HG02798 (cell line): Measurements from ENCODE around the gene CFTR.

Experiments
- ATAC-seq: cut with Tn5 transposase; IDR thresholded peaks from one replicate; pipeline ENCODE4 v1.9.1; 2021; ENCODE audit warnings: mild to moderate bottlenecking; ENCODE audit not compliant: unreplicated experiment, poor library complexity

The CFTR gene

GRCh38 chr7:117581424-117581823 is 101.6 kb downstream of the CFTR start:
- no peak for ATAC-seq

DNA sequence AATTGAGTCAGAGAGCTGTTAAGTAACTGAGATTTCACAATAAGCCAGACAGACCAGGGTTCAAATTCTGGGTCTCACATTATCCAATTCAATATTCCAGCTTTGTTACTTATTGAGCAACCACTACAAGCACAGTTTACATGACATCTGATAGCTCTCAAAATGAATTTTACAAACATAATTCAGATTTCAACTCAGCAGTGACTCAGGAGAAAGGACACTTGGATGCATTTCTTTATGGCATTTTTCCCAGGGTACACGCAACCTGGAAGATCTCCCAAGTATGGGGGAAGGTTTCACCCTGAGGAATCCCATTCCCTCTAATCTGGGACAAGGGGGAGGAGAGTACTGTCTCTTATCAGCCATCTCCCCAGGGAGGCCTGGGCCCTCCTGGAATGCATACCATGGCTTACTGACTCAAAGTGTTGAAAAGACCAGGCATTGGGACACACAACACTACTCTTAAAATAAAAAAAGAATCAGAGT is 102.4 kb downstream of the CFTR start:
- no peak for ATAC-seq

- ATAC-seq: no peak
These were observed 108.1 kb downstream of the CFTR start for GRCh38 chr7:117587931-117588330.

DNA sequence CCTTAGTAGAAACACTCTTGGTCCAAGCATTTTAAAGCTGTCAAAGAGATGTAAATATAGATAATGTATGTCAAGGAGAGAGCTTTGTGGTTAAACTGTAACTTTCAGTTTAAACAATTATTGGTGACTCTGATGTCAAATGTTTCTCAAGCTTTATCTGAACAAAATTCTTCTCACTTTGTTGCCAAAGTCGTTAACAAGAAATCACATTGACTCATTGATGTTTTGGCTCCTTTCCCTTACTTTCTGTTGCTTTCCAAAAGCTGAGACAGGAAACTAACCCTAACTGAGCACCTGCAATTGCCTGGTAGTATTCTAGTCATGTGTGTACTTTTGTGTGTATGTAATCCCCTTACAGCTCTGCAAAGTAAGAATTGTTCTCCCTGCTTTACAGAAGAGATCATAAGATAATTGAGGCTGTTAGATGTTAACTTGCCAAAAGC is 108.5 kb downstream of the CFTR start:
- peak; percentile 43 for ATAC-seq

GRCh38 chr7:117590191-117590590 is 110.4 kb downstream of the CFTR start:
- no peak for ATAC-seq

GRCh38 chr7:117592011-117592635 is 112.3 kb downstream of the CFTR start:
- no peak for ATAC-seq

DNA sequence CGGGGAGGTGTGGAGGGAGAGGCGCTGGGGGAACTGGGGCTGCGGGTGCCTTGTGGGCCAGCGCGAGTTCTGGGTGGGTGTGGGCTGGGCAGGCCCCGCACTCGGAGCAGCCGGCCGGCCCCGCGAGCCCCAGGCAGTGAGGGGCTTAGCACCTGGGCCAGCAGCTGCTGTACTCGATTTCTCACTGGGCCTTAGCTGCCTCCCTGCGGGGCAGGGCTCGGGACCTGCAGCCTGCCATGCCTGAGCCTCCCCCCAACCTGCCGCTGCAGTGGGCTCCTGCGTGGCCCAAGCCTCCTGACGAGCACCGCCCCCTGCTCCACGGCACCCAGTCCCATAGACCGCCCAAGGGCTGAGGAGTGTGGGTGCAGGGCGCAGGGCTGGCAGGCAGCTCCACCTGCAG is 116.3 kb downstream of the CFTR start:
- no peak for ATAC-seq

- ATAC-seq: no peak
These were observed 117.9 kb downstream of the CFTR start for GRCh38 chr7:117597755-117598154.

DNA sequence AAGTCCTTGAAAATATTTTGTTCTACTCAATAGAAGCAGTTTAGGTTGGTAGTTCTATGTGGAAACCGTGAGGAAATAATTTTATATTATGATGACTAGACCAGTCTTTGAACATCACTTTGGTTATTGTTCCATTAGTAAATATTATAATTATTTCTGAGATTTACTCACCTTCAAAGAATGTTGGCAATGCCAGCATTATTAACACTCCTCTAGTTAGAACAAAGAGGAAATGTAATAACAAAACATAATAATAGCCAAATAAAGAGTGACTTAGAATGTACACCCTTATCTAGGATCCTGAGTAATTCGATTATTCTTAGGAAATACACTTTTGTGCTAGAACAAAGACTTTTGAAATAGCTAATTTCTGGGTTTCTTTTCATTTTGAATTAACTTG is 121.1 kb downstream of the CFTR start:
- ATAC-seq: no peak

DNA sequence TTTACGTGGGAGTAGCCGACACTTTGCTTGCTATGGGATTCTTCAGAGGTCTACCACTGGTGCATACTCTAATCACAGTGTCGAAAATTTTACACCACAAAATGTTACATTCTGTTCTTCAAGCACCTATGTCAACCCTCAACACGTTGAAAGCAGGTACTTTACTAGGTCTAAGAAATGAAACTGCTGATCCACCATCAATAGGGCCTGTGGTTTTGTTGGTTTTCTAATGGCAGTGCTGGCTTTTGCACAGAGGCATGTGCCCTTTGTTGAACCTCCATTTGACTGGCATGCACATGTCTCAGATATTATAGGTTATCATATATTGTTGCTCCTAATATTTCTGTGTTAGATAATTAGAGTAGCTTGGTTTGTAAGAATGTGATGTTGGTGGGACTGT is 123.8 kb downstream of the CFTR start:
- no peak for ATAC-seq

GRCh38 chr7:117605712-117606111 is 125.9 kb downstream of the CFTR start:
- no peak for ATAC-seq

GRCh38 chr7:117606132-117606531 is 126.3 kb downstream of the CFTR start:
- ATAC-seq: no peak

GRCh38 chr7:117610396-117610795 is 130.6 kb downstream of the CFTR start:
- ATAC-seq: no peak

- ATAC-seq: no peak
These were observed 132.8 kb downstream of the CFTR start for GRCh38 chr7:117612637-117613036.

GRCh38 chr7:117616694-117617093 is 136.9 kb downstream of the CFTR start:
- ATAC-seq: no peak

DNA sequence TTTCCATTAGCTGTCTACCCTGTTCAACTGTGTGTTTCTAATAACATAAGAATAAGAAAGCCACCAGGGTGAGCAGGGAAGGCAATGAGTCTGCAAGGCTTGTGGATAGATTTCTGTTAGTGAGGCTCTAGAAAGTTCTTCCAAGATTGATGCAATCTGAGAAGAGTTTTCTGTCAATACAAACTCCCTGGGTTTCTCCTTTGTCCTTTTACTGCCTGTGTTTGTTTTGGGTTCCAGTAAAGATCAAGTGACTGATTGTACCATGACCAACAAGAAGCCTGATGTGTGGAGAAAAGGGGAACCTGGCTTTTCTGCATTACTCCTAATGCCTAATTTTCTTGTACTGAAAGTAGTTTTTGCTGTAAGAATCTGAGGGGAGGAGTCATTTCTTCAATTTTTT is 139.9 kb downstream of the CFTR start:
- no peak for ATAC-seq

DNA sequence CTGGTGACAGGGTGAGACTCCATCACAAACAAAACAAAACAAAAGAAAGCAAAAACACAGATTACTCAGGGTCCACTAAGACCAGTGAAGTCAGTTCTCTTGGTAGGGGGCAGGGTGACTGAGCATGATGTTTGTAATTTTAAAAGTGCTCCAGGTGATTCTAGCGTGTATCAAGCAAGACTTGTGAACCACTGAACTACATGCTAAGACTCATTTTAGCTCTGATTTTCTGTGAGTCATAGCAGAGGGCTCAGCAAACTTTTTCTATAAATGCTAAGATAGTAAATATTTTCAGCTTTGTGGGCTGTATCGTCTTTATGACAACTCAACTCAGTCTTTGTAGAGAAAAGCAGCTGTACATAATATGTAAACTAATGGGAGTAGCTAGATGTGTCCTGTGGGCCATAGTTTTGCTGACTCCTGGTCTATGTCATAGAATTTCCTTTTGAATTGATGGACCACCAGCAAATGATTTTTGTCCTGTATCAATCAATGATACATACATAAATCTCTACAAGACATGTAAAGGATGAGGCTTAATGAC is 141.3 kb downstream of the CFTR start:
- ATAC-seq: no peak

GRCh38 chr7:117623606-117624005 is 143.8 kb downstream of the CFTR start:
- no peak for ATAC-seq

- ATAC-seq: no peak
These were observed 150.7 kb downstream of the CFTR start for GRCh38 chr7:117630501-117630900.

GRCh38 chr7:117630907-117631564 is 151.2 kb downstream of the CFTR start:
- no peak for ATAC-seq

- no peak for ATAC-seq
These were observed 151.8 kb downstream of the CFTR start for GRCh38 chr7:117631652-117632051.

GRCh38 chr7:117637937-117638336 is 158.1 kb downstream of the CFTR start:
- ATAC-seq: no peak
